H1 (cell line): ENCODE results near the gene LRRC49. TPM values are rescaled to one million over a fixed set of nuclear protein-coding genes. Genes with fewer than 3 reads are reported as not detected.

Experiments
- CTCF ChIA-PET: fragments of 300-600 bp; sonication (Branson Sonifier 250); formaldehyde crosslinking; loops from one replicate; lab custom pipeline; 2021; ENCODE audit not compliant: partially characterized antibody; lab: Charles Lee
- POLR2A ChIA-PET: fragments of 300-600 bp; sonication (Branson Sonifier 250); formaldehyde crosslinking; loops from one replicate; lab custom pipeline; 2021; ENCODE audit warnings: inconsistent platforms; ENCODE audit not compliant: partially characterized antibody; lab: Charles Lee
- DNase-seq, 2 experiments: peaks; one replicate each; pipeline versions ENCODE4 v3.0.0 to v3.0.0-alpha.2; 2010 to 2022; ENCODE audit warnings: low spot score in 2 of 2, low read depth in 1 of 2, mixed read lengths in 1 of 2
- FAIRE-seq: peaks from 2 replicates; lab custom pipeline; 2011; peaks lifted over from hg19 to GRCh38; lab: Jason Lieb, UNC
- H2AFZ ChIP-seq: 2 replicates; pipeline ENCODE4 v1.8.1; 2012; ENCODE audit warnings: low read length, inconsistent platforms
- H2AK5ac ChIP-seq: 2 replicates; pipeline ENCODE4 v1.6.1; 2013; ENCODE audit warnings: low read depth, low read length
- H2BK120ac ChIP-seq: replicated peaks from 2 replicates; pipeline ENCODE3; 2013; ENCODE audit warnings: low read depth, low read length, inconsistent platforms
- H2BK12ac ChIP-seq: 2 replicates; pipeline ENCODE4 v1.6.1; 2013; ENCODE audit warnings: low read depth, low read length
- H2BK15ac ChIP-seq: 2 replicates; pipeline ENCODE4 v1.6.1; 2013; ENCODE audit warnings: low read length
- H2BK20ac ChIP-seq: 2 replicates; pipeline ENCODE4 v1.6.1; 2013; ENCODE audit warnings: low read length
- H2BK5ac ChIP-seq: 2 replicates; pipeline ENCODE4 v1.6.1; 2013; ENCODE audit warnings: low read depth, low read length
- H3K14ac ChIP-seq: 2 replicates; pipeline ENCODE4 v1.6.1; 2013; ENCODE audit warnings: inconsistent platforms; ENCODE audit not compliant: insufficient read length
- H3K18ac ChIP-seq: 2 replicates; pipeline ENCODE4 v1.6.1; 2013; ENCODE audit warnings: low read length; ENCODE audit errors: extremely low read depth
- H3K23ac ChIP-seq: 2 replicates; pipeline ENCODE4 v1.6.1; 2013; ENCODE audit warnings: inconsistent platforms; ENCODE audit not compliant: insufficient read length
- H3K23me2 ChIP-seq: 2 replicates; pipeline ENCODE4 v1.6.1; 2013; ENCODE audit warnings: low read depth, low read length
- H3K27ac ChIP-seq: 2 replicates; pipeline ENCODE4 v1.6.1; 2011; ENCODE audit warnings: low read depth, low read length, inconsistent platforms
- H3K27me3 ChIP-seq, 4 experiments: replicated peaks in 1 of 4; 1 replicate in 1 of 4; 2 replicates in 3 of 4; pipeline versions ENCODE4 v1.6.1 to v1.8.1; 2011 to 2013; ENCODE audit warnings: low read length in 3 of 4, mild to moderate bottlenecking in 3 of 4, inconsistent platforms in 2 of 4, mixed read lengths in 2 of 4, moderate library complexity in 1 of 4; ENCODE audit not compliant: control insufficient read depth in 3 of 4, insufficient read depth in 3 of 4; ENCODE audit errors: extremely low read depth in 1 of 4
- H3K36me3 ChIP-seq, 4 experiments: 2 replicates each; pipeline versions ENCODE4 v1.6.1 to v1.8.1; 2011 to 2013; ENCODE audit warnings: mild to moderate bottlenecking in 4 of 4, low read length in 3 of 4, moderate library complexity in 2 of 4, control low read depth in 1 of 4, inconsistent platforms in 1 of 4; ENCODE audit not compliant: insufficient read depth in 4 of 4, control insufficient read depth in 2 of 4
- H3K4ac ChIP-seq: replicated peaks from 2 replicates; pipeline ENCODE3; 2013; ENCODE audit warnings: low read length, low read depth, mixed read lengths, inconsistent platforms; ENCODE audit not compliant: insufficient read length
- H3K4me1 ChIP-seq, 4 experiments: replicated peaks in 1 of 4; 1 replicate in 1 of 4; 2 replicates in 3 of 4; pipeline versions ENCODE4 v1.6.1 to v1.8.1; 2011 to 2013; ENCODE audit warnings: low read length in 3 of 4, inconsistent platforms in 2 of 4, mixed read lengths in 1 of 4; ENCODE audit not compliant: insufficient read depth in 4 of 4, control insufficient read depth in 3 of 4
- H3K4me2 ChIP-seq, 2 experiments: 2 replicates each; pipeline versions ENCODE4 v1.6.1 to v1.8.1; 2011 to 2013; ENCODE audit warnings: low read depth in 2 of 2, low read length in 2 of 2, control low read depth in 1 of 2, inconsistent platforms in 1 of 2, mild to moderate bottlenecking in 1 of 2; ENCODE audit not compliant: insufficient read depth in 1 of 2
- H3K4me3 ChIP-seq, 4 experiments: fragments of 200-600, 300-600 bp in 1 of 4; sonication (generic), shearing (Covaris generic), sonication (Bioruptor Twin) in 1 of 4; 2 replicates each; pipeline versions ENCODE4 v1.5.1 to v1.8.1; 2011 to 2016; ENCODE audit warnings: low read length in 4 of 4, low read depth in 3 of 4, control low read depth in 2 of 4, inconsistent platforms in 2 of 4, mild to moderate bottlenecking in 2 of 4, mixed read lengths in 1 of 4, moderate library complexity in 1 of 4; ENCODE audit not compliant: insufficient read depth in 2 of 4; ENCODE audit errors: extremely low read depth in 1 of 4
- H3K56ac ChIP-seq: replicated peaks from 2 replicates; pipeline ENCODE3; 2013; ENCODE audit warnings: low read depth, mild to moderate bottlenecking, mixed read lengths, low read length, inconsistent platforms; ENCODE audit not compliant: insufficient read length
- H3K79me1 ChIP-seq: 2 replicates; pipeline ENCODE4 v1.6.1; 2013; ENCODE audit warnings: low read depth, low read length, control low read depth
- H3K79me2 ChIP-seq, 2 experiments: 2 replicates each; pipeline versions ENCODE4 v1.6.1 to v1.8.1; 2012 to 2013; ENCODE audit warnings: low read length in 2 of 2, mild to moderate bottlenecking in 2 of 2, inconsistent platforms in 1 of 2; ENCODE audit not compliant: insufficient read depth in 2 of 2, control insufficient read depth in 1 of 2
- H3K9ac ChIP-seq, 4 experiments: replicated peaks in 1 of 4; 1 replicate in 1 of 4; 2 replicates in 3 of 4; pipeline versions ENCODE4 v1.6.1 to v1.8.1; 2011 to 2013; ENCODE audit warnings: low read depth in 3 of 4, low read length in 3 of 4, control low read depth in 2 of 4, mild to moderate bottlenecking in 2 of 4, moderate library complexity in 2 of 4, inconsistent platforms in 1 of 4; ENCODE audit errors: extremely low read depth in 1 of 4
- H3K9me3 ChIP-seq, 2 experiments: 2 replicates each; pipeline versions ENCODE4 v1.6.1 to v1.8.1; 2012 to 2013; ENCODE audit warnings: mild to moderate bottlenecking in 2 of 2, moderate library complexity in 2 of 2, control low read depth in 1 of 2, inconsistent platforms in 1 of 2, low read depth in 1 of 2, low read length in 1 of 2, mixed read lengths in 1 of 2; ENCODE audit not compliant: insufficient read depth in 2 of 2
- H4K20me1 ChIP-seq, 2 experiments: replicated peaks in 1 of 2; 2 replicates each; pipeline versions ENCODE3 to v1.8.1; 2011 to 2013; ENCODE audit warnings: inconsistent platforms in 2 of 2, low read length in 2 of 2, mild to moderate bottlenecking in 1 of 2; ENCODE audit not compliant: insufficient read depth in 2 of 2, control insufficient read depth in 1 of 2
- H4K5ac ChIP-seq: 2 replicates; pipeline ENCODE4 v1.6.1; 2013; ENCODE audit warnings: low read length, low read depth, mixed read lengths, inconsistent platforms; ENCODE audit not compliant: insufficient read length
- H4K8ac ChIP-seq: 2 replicates; pipeline ENCODE4 v1.8.0; 2013; ENCODE audit warnings: mild to moderate bottlenecking, moderate library complexity, low read length, inconsistent platforms; ENCODE audit not compliant: insufficient read depth; ENCODE audit errors: extremely low read depth
- H4K91ac ChIP-seq: replicated peaks from 2 replicates; pipeline ENCODE3; 2013; ENCODE audit warnings: low read length, mixed read lengths, inconsistent platforms; ENCODE audit not compliant: insufficient read length
- BCL11A ChIP-seq, 2 experiments: IDR thresholded peaks; one replicate each; pipeline ENCODE4 v1.6.1; 2011; ENCODE audit warnings: low read depth in 2 of 2, low read length in 2 of 2, mild to moderate bottlenecking in 2 of 2
- EP300 ChIP-seq, 2 experiments: IDR thresholded peaks; 1 replicate in 1 of 2; 2 replicates in 1 of 2; pipeline ENCODE4 v1.6.1; 2011 to 2012; ENCODE audit warnings: low read depth in 2 of 2, low read length in 2 of 2, mild to moderate bottlenecking in 2 of 2, borderline replicate concordance in 1 of 2, inconsistent platforms in 1 of 2, moderate library complexity in 1 of 2
- HDAC2 ChIP-seq, 2 experiments: fragments of 300-600 bp in 1 of 2; sonication (generic) in 1 of 2; IDR thresholded peaks; 2 replicates each; pipeline ENCODE4 v1.6.1; 2011 to 2012; ENCODE audit warnings: low read depth in 2 of 2, low read length in 2 of 2, mild to moderate bottlenecking in 2 of 2, moderate library complexity in 2 of 2, borderline replicate concordance in 1 of 2, inconsistent platforms in 1 of 2
- JUND ChIP-seq: IDR thresholded peaks from 2 replicates; pipeline ENCODE4 v1.6.1; 2011; ENCODE audit warnings: mild to moderate bottlenecking, improper control_type of control experiment, low read length
- KDM1A ChIP-seq: fragments of 200-600, 300-600 bp; sonication (generic); IDR thresholded peaks from 2 replicates; pipeline ENCODE4 v1.7.1; 2016; ENCODE audit warnings: mild to moderate bottlenecking, low read length, borderline replicate concordance
- NANOG ChIP-seq: IDR thresholded peaks from 2 replicates; pipeline ENCODE4 v1.6.1; 2011; ENCODE audit warnings: low read length, low read depth, mild to moderate bottlenecking, inconsistent platforms; ENCODE audit not compliant: insufficient read depth, poor library complexity, severe bottlenecking
- POLR2A ChIP-seq, 2 experiments: IDR thresholded peaks; 1 replicate in 1 of 2; 2 replicates in 1 of 2; pipeline ENCODE4 v1.6.1; 2011; ENCODE audit warnings: low read depth in 2 of 2, low read length in 2 of 2, mild to moderate bottlenecking in 2 of 2; ENCODE audit errors: control extremely low read depth in 1 of 2
- POU5F1 ChIP-seq: IDR thresholded peaks from 2 replicates; pipeline ENCODE4 v1.6.1; 2011; ENCODE audit warnings: low read depth, mild to moderate bottlenecking, low read length, moderate library complexity
- RFX5 ChIP-seq: IDR thresholded peaks from 2 replicates; pipeline ENCODE4 v1.6.1; 2011; ENCODE audit warnings: low read depth, low read length, improper control_type of control experiment, borderline replicate concordance
- SP2 ChIP-seq: IDR thresholded peaks from 2 replicates; pipeline ENCODE4 v1.6.1; 2012; ENCODE audit warnings: mild to moderate bottlenecking, low read length, inconsistent platforms
- TAF7 ChIP-seq: optimal IDR thresholded peaks from 2 replicates; pipeline ENCODE3; 2011; ENCODE audit warnings: low read depth, mild to moderate bottlenecking, inconsistent platforms, low read length, moderate library complexity, borderline replicate concordance
- WGBS, 2 experiments: shearing (Covaris generic) in 1 of 2; methylation state at CpG; one replicate each; pipeline versions ENCODE4 v1.1.6 to v1.1.7; 2013 to 2015; ENCODE audit warnings: low lambda C conversion rate in 2 of 2, mixed read lengths in 2 of 2, inconsistent platforms in 1 of 2, low coverage in 1 of 2, missing lambda C conversion rate in 1 of 2; ENCODE audit not compliant: insufficient replicate concordance in 2 of 2, insufficient coverage in 1 of 2, insufficient read length in 1 of 2; ENCODE audit errors: extremely low coverage in 1 of 2, missing lambda C conversion rate in 1 of 2; 5-methylcytosine and 5-hydroxymethylcytosine counted together
- polyA plus RNA-seq, 7 experiments: library from polyadenylated mRNA; depleted of rRNA in 3 of 7; stranded (reverse) in 5 of 7; unstranded in 2 of 7; fragments of >200 nt in 5 of 7; fragments of 200-250 nt in 2 of 7; gene quantifications; 1 replicate in 5 of 7; 2 replicates in 1 of 7; 4 replicates in 1 of 7; pipeline versions ENCODE4 v1.2.1 to v1.2.3, GENCODE V29; 2011 to 2013; ENCODE audit warnings: missing spikeins in 2 of 7, mixed read lengths in 2 of 7
- total RNA-seq: library from RNA; stranded (reverse); fragmentation: NEBNext Ultra II Directional; extraction: Animal tissue kit (Norgen Biotek cat#: 25700); gene quantifications from 2 replicates; pipeline ENCODE4 v1.2.1, GENCODE V29; 2021

LRRC49 gene
- total and polyA plus RNA-seq, 2 of the 8 experiments (the other 6 are each of a cell fraction or from before 2014, with no cell fraction given), result 5.0 to 10.4 TPM

DNA sequence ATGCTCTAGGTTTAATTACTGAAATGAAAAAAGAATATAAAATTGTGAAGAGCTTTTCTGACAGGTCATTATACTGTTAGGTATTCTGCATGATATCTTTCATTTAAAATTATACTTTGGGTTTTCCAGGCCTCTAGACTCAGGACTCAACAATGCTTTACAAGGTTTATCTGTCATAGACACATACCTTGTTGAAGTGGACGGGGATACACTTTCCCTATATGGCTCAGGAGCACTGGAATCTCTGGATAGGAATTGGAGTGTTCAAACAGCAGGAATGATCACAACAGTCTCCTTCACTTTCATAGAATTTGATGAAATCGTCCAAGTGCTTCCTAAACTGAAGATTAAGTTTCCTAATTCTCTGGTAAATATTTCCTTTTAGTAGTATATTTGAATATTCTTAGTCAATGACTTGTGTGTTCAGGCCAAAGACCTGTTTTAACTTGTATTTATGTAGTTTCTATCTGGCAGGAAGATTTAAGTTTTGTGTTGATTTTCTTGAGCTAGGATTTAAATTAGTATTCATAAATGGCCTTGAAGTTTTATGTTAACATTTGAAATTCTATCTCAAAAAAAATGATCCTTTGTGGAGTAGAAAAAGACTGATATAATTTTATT, 115.7 kb downstream of the LRRC49 start:
- H3K9ac ChIP-seq, result no peak overlapping the region
- no peaks in the 10 kb centered on the region for H3K36me3 ChIP-seq
- no peak overlapping the region for H3K4ac ChIP-seq
- H3K27ac ChIP-seq, result no peak overlapping the region
- no peak overlapping the region for H2BK15ac ChIP-seq
- H2BK20ac ChIP-seq, result no peak overlapping the region
- H3K18ac ChIP-seq, result no peak overlapping the region
- no peaks in the 10 kb centered on the region for H3K79me2 ChIP-seq
- H3K9me3 ChIP-seq, result no peaks in the 10 kb centered on the region
- H3K14ac ChIP-seq, result no peak overlapping the region
- FAIRE-seq (no peak), DNase-seq (no peak)
- no peak overlapping the region for H3K4me2 ChIP-seq
- no peak overlapping the region for H3K23ac ChIP-seq
- H2BK5ac ChIP-seq, result no peak overlapping the region
- H4K91ac ChIP-seq, result no peak overlapping the region
- H3K23me2 ChIP-seq, result no peaks in the 10 kb centered on the region
- H3K56ac ChIP-seq, result no peak overlapping the region
- H4K20me1 ChIP-seq, result no peaks in the 10 kb centered on the region
- H4K5ac ChIP-seq, result no peak overlapping the region
- ChIA-PET CTCF (no interaction called here), POLR2A (no interaction called here)
- H3K4me3 ChIP-seq, result no peak overlapping the region
- WGBS, 2 experiments, result 81% methylated on average over 2 of the region's 2 CpGs; no CpG with 5 or more reads in 1 of the 2 experiments
- H4K8ac ChIP-seq, result no peak overlapping the region
- no peaks in the 10 kb centered on the region for H3K79me1 ChIP-seq
- no peak overlapping the region for H2AFZ ChIP-seq
- no peak overlapping the region for H2BK12ac ChIP-seq
- H2AK5ac ChIP-seq, result no peak overlapping the region
- no peak overlapping the region for H2BK120ac ChIP-seq
- H3K4me1 ChIP-seq, result no peaks in the 10 kb centered on the region
- H3K27me3 ChIP-seq, result no peaks in the 10 kb centered on the region
- TF ChIP-seq SP2 (no peak), TAF7 (no peak), EP300 (IDR thresholded peaks at IDR 0.05; ENCODE audit: borderline replicate concordance in 1 of 2, low read depth in 2 of 2, low read length in 2 of 2) (no peak), HDAC2 (IDR thresholded peaks at IDR 0.05; ENCODE audit: borderline replicate concordance in 1 of 2, low read depth in 2 of 2, low read length in 2 of 2) (no peak), POLR2A (IDR thresholded peaks at IDR 0.05; ENCODE audit: control extremely low read depth in 1 of 2, low read depth in 2 of 2, low read length in 2 of 2) (no peak), POU5F1 (no peak), JUND (no peak), BCL11A (IDR thresholded peaks at IDR 0.05; ENCODE audit: low read depth in 2 of 2, low read length in 2 of 2) (no peak), KDM1A (no peak), RFX5 (no peak), NANOG (no peak)
